OCI-LY1 (cell line): ENCODE results near the gene IER5.

ENCODE experiments used
- H2AFZ ChIP-seq: fragments of 200-600 bp; sonication (generic), shearing (Covaris generic); 2 replicates; pipeline ENCODE4 v1.6.0; 2014; ENCODE audit warnings: antibody characterized with exemption, mild to moderate bottlenecking, low read length
- H3F3A ChIP-seq: fragments of 200-600 bp; sonication (generic), shearing (Covaris generic); 2 replicates; pipeline ENCODE4 v1.6.0; 2014; ENCODE audit warnings: mild to moderate bottlenecking, antibody characterized with exemption, low read length, moderate library complexity; ENCODE audit not compliant: insufficient read depth
- H3K27ac ChIP-seq: fragments of 200-600 bp; sonication (generic); 2 replicates; pipeline ENCODE4 v1.5.1; 2014; ENCODE audit warnings: low read length, mixed run types, mild to moderate bottlenecking, low read depth; ENCODE audit not compliant: poor library complexity, severe bottlenecking
- H3K27me3 ChIP-seq: fragments of 200-600 bp; sonication (generic); 2 replicates; pipeline ENCODE4 v1.6.0; 2014; ENCODE audit warnings: antibody characterized with exemption, mild to moderate bottlenecking, low read length, moderate library complexity; ENCODE audit not compliant: insufficient read depth
- H3K36me3 ChIP-seq: fragments of 200-600 bp; sonication (generic); 2 replicates; pipeline ENCODE4 v1.6.1; 2014; ENCODE audit warnings: mild to moderate bottlenecking, antibody characterized with exemption, low read length, moderate library complexity, mixed read lengths; ENCODE audit not compliant: insufficient read depth
- H3K4me1 ChIP-seq: fragments of 200-600 bp; sonication (generic); 2 replicates; pipeline ENCODE4 v1.5.1; 2014; ENCODE audit warnings: mild to moderate bottlenecking, low read length, moderate library complexity; ENCODE audit not compliant: insufficient read depth, severe bottlenecking
- H3K4me2 ChIP-seq: fragments of 200-600 bp; sonication (generic), shearing (Covaris generic); 2 replicates; pipeline ENCODE4 v1.6.1; 2014; ENCODE audit warnings: low read length
- H3K4me3 ChIP-seq: fragments of 200-600 bp; sonication (generic); 2 replicates; pipeline ENCODE4 v1.5.1; 2014; ENCODE audit warnings: low read length, low read depth, mild to moderate bottlenecking, mixed read lengths; ENCODE audit not compliant: poor library complexity, severe bottlenecking
- H3K79me2 ChIP-seq: fragments of 200-600 bp; shearing (Covaris generic); 2 replicates; pipeline ENCODE4 v1.6.1; 2016; ENCODE audit warnings: mixed run types, low read length, mixed read lengths; ENCODE audit not compliant: insufficient read depth
- H3K9ac ChIP-seq: fragments of 200-600 bp; sonication (generic), shearing (Covaris generic); 2 replicates; pipeline ENCODE4 v1.6.1; 2014; ENCODE audit warnings: mild to moderate bottlenecking, low read length, mixed read lengths
- H3K9me2 ChIP-seq: fragments of 200-600 bp; sonication (generic), shearing (Covaris generic); 2 replicates; pipeline ENCODE4 v1.6.1; 2014; ENCODE audit warnings: low read depth, mild to moderate bottlenecking, low read length, mixed read lengths
- H3K9me3 ChIP-seq: fragments of 200-600 bp; shearing (Covaris generic); 2 replicates; pipeline ENCODE4 v1.6.1; 2014; ENCODE audit warnings: low read length, mixed read lengths
- H4K20me1 ChIP-seq: fragments of 200-600 bp; sonication (generic), shearing (Covaris generic); 2 replicates; pipeline ENCODE4 v1.6.0; 2016; ENCODE audit warnings: mild to moderate bottlenecking, low read length; ENCODE audit not compliant: insufficient read depth
- EZH2 ChIP-seq: fragments of 200-600 bp; sonication (generic), shearing (Covaris generic); IDR thresholded peaks from 2 replicates; pipeline ENCODE4 v1.8.0; 2017; ENCODE audit warnings: borderline replicate concordance, mixed run types, mild to moderate bottlenecking, antibody characterized with exemption, low read length, moderate library complexity, mixed read lengths
- TF ChIP-seq, protein P1 (sequence below): fragments of 200-600 bp; sonication (generic), shearing (Covaris generic); IDR thresholded peaks from 2 replicates; pipeline ENCODE4 v1.5.1; 2017; ENCODE audit warnings: mild to moderate bottlenecking, antibody characterized with exemption, low read length, moderate library complexity, mixed read lengths

The IER5 gene

DNA sequence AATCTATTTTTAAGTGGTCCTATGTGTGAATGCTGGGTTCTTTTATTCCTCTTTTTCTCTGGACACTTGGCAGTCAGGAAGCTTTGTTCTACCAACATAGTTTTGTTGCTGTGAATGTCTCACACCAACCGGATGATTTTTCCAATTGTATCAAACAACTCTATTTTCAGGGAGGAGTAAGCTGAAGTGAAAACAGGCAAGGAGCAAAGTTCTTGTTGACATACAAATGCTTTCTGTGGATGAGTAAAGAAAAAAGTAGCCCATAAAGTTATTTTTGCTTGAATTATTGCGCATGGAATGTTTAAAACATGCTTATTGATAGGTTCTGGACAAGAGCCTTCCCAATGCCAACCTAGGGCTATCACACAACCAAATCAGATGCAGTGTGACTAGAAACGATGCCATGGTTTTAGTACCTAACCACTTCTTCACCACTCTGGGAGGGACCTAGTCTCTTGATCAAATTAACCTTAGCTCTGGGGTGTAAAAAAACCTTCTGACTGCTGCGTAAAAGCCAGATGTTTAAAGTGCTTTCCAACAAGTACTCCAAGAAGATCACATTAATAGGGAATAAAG, 4.5 kb downstream of the IER5 start:
- Histone ChIP-seq H3K27me3 (no peaks in the 10 kb centered on the region; the same call in 1 of the 2 replicates), H4K20me1 (no peaks in the 10 kb centered on the region), H3K4me1 (peaks cover 25% of the 10 kb centered on the region), H3K9ac (no peak overlapping the region), H3K27ac (no peak overlapping the region), H3K9me2 (no peaks in the 10 kb centered on the region), H2AFZ (no peak overlapping the region), H3K4me2 (no peak overlapping the region), H3K4me3 (no peak overlapping the region), H3F3A (no peaks in the 10 kb centered on the region), H3K36me3 (no peaks in the 10 kb centered on the region; the same call in 1 of the 2 replicates), H3K79me2 (no peaks in the 10 kb centered on the region), H3K9me3 (no peaks in the 10 kb centered on the region)
- TF ChIP-seq, protein P1, sequence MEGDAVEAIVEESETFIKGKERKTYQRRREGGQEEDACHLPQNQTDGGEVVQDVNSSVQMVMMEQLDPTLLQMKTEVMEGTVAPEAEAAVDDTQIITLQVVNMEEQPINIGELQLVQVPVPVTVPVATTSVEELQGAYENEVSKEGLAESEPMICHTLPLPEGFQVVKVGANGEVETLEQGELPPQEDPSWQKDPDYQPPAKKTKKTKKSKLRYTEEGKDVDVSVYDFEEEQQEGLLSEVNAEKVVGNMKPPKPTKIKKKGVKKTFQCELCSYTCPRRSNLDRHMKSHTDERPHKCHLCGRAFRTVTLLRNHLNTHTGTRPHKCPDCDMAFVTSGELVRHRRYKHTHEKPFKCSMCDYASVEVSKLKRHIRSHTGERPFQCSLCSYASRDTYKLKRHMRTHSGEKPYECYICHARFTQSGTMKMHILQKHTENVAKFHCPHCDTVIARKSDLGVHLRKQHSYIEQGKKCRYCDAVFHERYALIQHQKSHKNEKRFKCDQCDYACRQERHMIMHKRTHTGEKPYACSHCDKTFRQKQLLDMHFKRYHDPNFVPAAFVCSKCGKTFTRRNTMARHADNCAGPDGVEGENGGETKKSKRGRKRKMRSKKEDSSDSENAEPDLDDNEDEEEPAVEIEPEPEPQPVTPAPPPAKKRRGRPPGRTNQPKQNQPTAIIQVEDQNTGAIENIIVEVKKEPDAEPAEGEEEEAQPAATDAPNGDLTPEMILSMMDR: no peak
- no peak for TF ChIP-seq EZH2

DNA sequence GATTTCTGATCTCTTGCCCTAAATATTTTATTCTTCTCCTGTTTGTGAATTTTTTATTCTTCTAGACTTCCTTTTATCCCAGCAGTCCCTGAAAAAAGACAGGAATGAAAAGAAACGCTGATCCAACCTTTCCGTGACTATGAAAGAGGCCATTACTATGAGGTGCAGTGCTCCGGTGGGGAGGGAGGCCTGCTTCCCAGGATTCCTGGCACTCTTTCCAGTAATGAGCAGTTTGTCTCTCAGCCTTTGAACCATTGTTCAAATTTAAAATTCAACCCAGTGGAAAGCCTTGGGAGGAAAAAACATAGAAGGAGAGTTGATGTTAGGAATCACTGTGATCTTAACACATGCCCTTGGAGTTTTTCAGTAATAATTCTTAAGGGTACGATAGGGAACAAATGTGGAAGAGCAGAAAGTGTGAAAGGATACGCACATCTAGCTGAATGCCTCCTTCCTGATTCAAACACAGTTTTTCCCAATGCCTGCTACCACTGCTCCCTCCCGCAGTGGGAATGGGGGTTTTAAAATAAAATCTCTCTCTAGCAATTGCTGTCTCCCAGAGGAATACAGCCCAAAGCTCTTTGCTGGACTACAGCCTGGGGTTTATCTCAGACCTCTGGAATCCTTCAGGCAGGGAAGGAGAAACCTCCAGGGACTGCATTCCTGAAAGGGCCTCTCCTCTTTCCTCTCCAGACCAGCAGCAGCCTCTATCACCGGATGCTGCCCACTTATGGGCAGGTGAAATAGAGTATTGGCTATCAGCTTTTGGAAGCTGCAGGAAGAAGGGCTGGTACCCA, 6.1 kb downstream of the IER5 start:
- no peak for TF ChIP-seq EZH2
- H3K36me3 ChIP-seq: no peaks in the 10 kb centered on the region; the same call in 1 of the 2 replicates
- H4K20me1 ChIP-seq: no peaks in the 10 kb centered on the region
- H3K27ac ChIP-seq: no peak overlapping the region
- H3K4me2 ChIP-seq: no peak overlapping the region
- H2AFZ ChIP-seq: no peak overlapping the region
- H3K4me3 ChIP-seq: no peak overlapping the region
- H3K4me1 ChIP-seq: peaks cover 20% of the 10 kb centered on the region
- no peaks in the 10 kb centered on the region for H3K79me2 ChIP-seq
- no peak overlapping the region for H3K9ac ChIP-seq
- H3F3A ChIP-seq: no peaks in the 10 kb centered on the region
- H3K27me3 ChIP-seq: peaks cover 6% of the 10 kb centered on the region; the same call in 1 of the 2 replicates
- no peaks in the 10 kb centered on the region for H3K9me3 ChIP-seq
- no peaks in the 10 kb centered on the region for H3K9me2 ChIP-seq

DNA sequence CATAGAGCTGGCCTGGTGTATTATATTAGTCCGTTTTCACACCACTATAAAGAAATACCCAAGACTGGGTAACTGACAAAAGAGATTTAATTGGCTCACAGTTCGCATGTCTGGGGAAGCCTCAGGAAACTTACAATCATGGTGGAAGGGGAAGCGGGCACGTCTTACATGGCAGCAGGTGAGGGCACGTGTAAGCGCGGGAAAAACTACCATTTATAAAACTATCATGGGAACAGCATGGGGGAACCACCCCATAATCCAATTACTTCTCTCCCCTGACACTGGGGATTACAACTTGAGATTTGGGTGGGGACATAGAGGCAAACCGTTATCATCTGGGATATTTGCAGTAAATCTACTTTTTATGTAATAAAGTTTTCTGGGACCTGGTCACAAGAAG, 6.8 kb downstream of the IER5 start:
- H3K9me2 ChIP-seq: no peaks in the 10 kb centered on the region
- H3K9ac ChIP-seq: no peak overlapping the region
- H3K4me3 ChIP-seq: no peak overlapping the region
- no peak overlapping the region for H3K27ac ChIP-seq
- no peaks in the 10 kb centered on the region for H3F3A ChIP-seq
- TF ChIP-seq, protein P1: no peak
- TF ChIP-seq EZH2: no peak
- no peaks in the 10 kb centered on the region for H3K79me2 ChIP-seq
- H3K4me2 ChIP-seq: no peak overlapping the region
- H3K4me1 ChIP-seq: peaks cover 14% of the 10 kb centered on the region
- no peaks in the 10 kb centered on the region for H4K20me1 ChIP-seq
- no peak overlapping the region for H2AFZ ChIP-seq
- H3K9me3 ChIP-seq: no peaks in the 10 kb centered on the region
- peaks cover 6% of the 10 kb centered on the region; the same call in 1 of the 2 replicates for H3K27me3 ChIP-seq
- no peaks in the 10 kb centered on the region; the same call in 1 of the 2 replicates for H3K36me3 ChIP-seq
